ENCODE data around the gene ANKRD40.

ANKRD40 gene

GRCh38 chr17:50693036-50693682, 14.6 kb downstream of the ANKRD40 start:
- H3K9ac ChIP-seq (ENCODE audit: low read depth in 1 of 2, low read length in 2 of 2) = peak overlapping the region; percentile 34 to 46
- peak overlapping the region; percentile 53 for H3K27ac ChIP-seq (ENCODE audit: low read depth, low read length)
- H3K27me3 ChIP-seq (ENCODE audit: control insufficient read depth in 1 of 2, insufficient read depth in 2 of 2, low read length in 2 of 2) = no peaks in the 10 kb centered on the region
- H3K4me3 ChIP-seq (ENCODE audit: low read depth in 1 of 2, low read length in 2 of 2) = peak overlapping the region; percentile 29 to 36
- no peaks in the 10 kb centered on the region for H3K9me3 ChIP-seq (ENCODE audit: control insufficient read depth in 1 of 2, low read length in 2 of 2)
- H3K36me3 ChIP-seq (ENCODE audit: control insufficient read depth in 1 of 2, insufficient read depth in 2 of 2, low read length in 2 of 2) = peaks cover 23 to 39% of the 10 kb centered on the region in 2 donors
- H3K4me1 ChIP-seq (ENCODE audit: control insufficient read depth in 1 of 2, insufficient read depth in 2 of 2, low read length in 2 of 2) = peaks cover 65 to 77% of the 10 kb centered on the region in 2 donors

GRCh38 chr17:50692448-50693035, 15.2 kb downstream of the ANKRD40 start:
- Histone ChIP-seq H3K9me3 (ENCODE audit: control insufficient read depth in 1 of 2, low read length in 2 of 2) (no peaks in the 10 kb centered on the region), H3K36me3 (ENCODE audit: control insufficient read depth in 1 of 2, insufficient read depth in 2 of 2, low read length in 2 of 2) (peaks cover 23 to 32% of the 10 kb centered on the region in 2 donors), H3K27me3 (ENCODE audit: control insufficient read depth in 1 of 2, insufficient read depth in 2 of 2, low read length in 2 of 2) (no peaks in the 10 kb centered on the region), H3K27ac (ENCODE audit: low read depth, low read length) (peak overlapping the region; percentile 53), H3K4me3 (ENCODE audit: low read depth in 1 of 2, low read length in 2 of 2) (peak overlapping the region; percentile 12 to 36), H3K4me1 (ENCODE audit: control insufficient read depth in 1 of 2, insufficient read depth in 2 of 2, low read length in 2 of 2) (peaks cover 71 to 79% of the 10 kb centered on the region in 2 donors), H3K9ac (ENCODE audit: low read depth in 1 of 2, low read length in 2 of 2) (peak overlapping the region; percentile 15 to 46)

GRCh38 chr17:50691550-50692447, 15.9 kb downstream of the ANKRD40 start:
- H3K9me3 ChIP-seq (ENCODE audit: control insufficient read depth in 1 of 2, low read length in 2 of 2) = no peaks in the 10 kb centered on the region
- H3K27ac ChIP-seq (ENCODE audit: low read depth, low read length) = peak overlapping the region; percentile 53
- H3K4me3 ChIP-seq (ENCODE audit: low read depth in 1 of 2, low read length in 2 of 2) = peak overlapping the region in 1 of 2 donors; percentile 36
- H3K27me3 ChIP-seq (ENCODE audit: control insufficient read depth in 1 of 2, insufficient read depth in 2 of 2, low read length in 2 of 2) = no peaks in the 10 kb centered on the region
- H3K9ac ChIP-seq (ENCODE audit: low read depth in 1 of 2, low read length in 2 of 2) = peak overlapping the region; percentile 15 to 56
- H3K4me1 ChIP-seq (ENCODE audit: control insufficient read depth in 1 of 2, insufficient read depth in 2 of 2, low read length in 2 of 2) = peaks cover 75 to 79% of the 10 kb centered on the region in 2 donors
- peaks cover 20 to 25% of the 10 kb centered on the region in 2 donors for H3K36me3 ChIP-seq (ENCODE audit: control insufficient read depth in 1 of 2, insufficient read depth in 2 of 2, low read length in 2 of 2)

- peak overlapping the region; percentile 41 to 56 for H3K9ac ChIP-seq (ENCODE audit: low read depth in 1 of 2, low read length in 2 of 2)
- peaks cover 12 to 17% of the 10 kb centered on the region in 2 donors for H3K36me3 ChIP-seq (ENCODE audit: control insufficient read depth in 1 of 2, insufficient read depth in 2 of 2, low read length in 2 of 2)
- no peaks in the 10 kb centered on the region for H3K27me3 ChIP-seq (ENCODE audit: control insufficient read depth in 1 of 2, insufficient read depth in 2 of 2, low read length in 2 of 2)
- no peaks in the 10 kb centered on the region for H3K9me3 ChIP-seq (ENCODE audit: control insufficient read depth in 1 of 2, low read length in 2 of 2)
- no peak overlapping the region for H3K4me3 ChIP-seq (ENCODE audit: low read depth in 1 of 2, low read length in 2 of 2)
- peaks cover 80 to 82% of the 10 kb centered on the region in 2 donors for H3K4me1 ChIP-seq (ENCODE audit: control insufficient read depth in 1 of 2, insufficient read depth in 2 of 2, low read length in 2 of 2)
- H3K27ac ChIP-seq (ENCODE audit: low read depth, low read length) = peak overlapping the region; percentile 53
These were observed 16.7 kb downstream of the ANKRD40 start for GRCh38 chr17:50690887-50691549.

GRCh38 chr17:50689956-50690886, 17.5 kb downstream of the ANKRD40 start:
- H3K4me3 ChIP-seq (ENCODE audit: low read depth in 1 of 2, low read length in 2 of 2) = no peak overlapping the region
- H3K36me3 ChIP-seq (ENCODE audit: control insufficient read depth in 1 of 2, insufficient read depth in 2 of 2, low read length in 2 of 2) = peaks cover 4 to 9% of the 10 kb centered on the region in 2 donors
- H3K9ac ChIP-seq (ENCODE audit: low read depth in 1 of 2, low read length in 2 of 2) = peak overlapping the region; percentile 41 to 56
- peak overlapping the region; percentile 34 for H3K27ac ChIP-seq (ENCODE audit: low read depth, low read length)
- peaks cover 83 to 84% of the 10 kb centered on the region in 2 donors for H3K4me1 ChIP-seq (ENCODE audit: control insufficient read depth in 1 of 2, insufficient read depth in 2 of 2, low read length in 2 of 2)
- no peaks in the 10 kb centered on the region for H3K9me3 ChIP-seq (ENCODE audit: control insufficient read depth in 1 of 2, low read length in 2 of 2)
- H3K27me3 ChIP-seq (ENCODE audit: control insufficient read depth in 1 of 2, insufficient read depth in 2 of 2, low read length in 2 of 2) = no peaks in the 10 kb centered on the region

GRCh38 chr17:50689251-50689650, 18.5 kb downstream of the ANKRD40 start:
- Histone ChIP-seq H3K4me1 (ENCODE audit: control insufficient read depth in 1 of 2, insufficient read depth in 2 of 2, low read length in 2 of 2) (peaks cover 84 to 87% of the 10 kb centered on the region in 2 donors), H3K27ac (ENCODE audit: low read depth, low read length) (no peak overlapping the region), H3K9me3 (ENCODE audit: control insufficient read depth in 1 of 2, low read length in 2 of 2) (no peaks in the 10 kb centered on the region), H3K9ac (ENCODE audit: low read depth in 1 of 2, low read length in 2 of 2) (no peak overlapping the region), H3K36me3 (ENCODE audit: control insufficient read depth in 1 of 2, insufficient read depth in 2 of 2, low read length in 2 of 2) (peaks cover under 1 to 7% of the 10 kb centered on the region in 2 donors), H3K4me3 (ENCODE audit: low read depth in 1 of 2, low read length in 2 of 2) (no peak overlapping the region), H3K27me3 (ENCODE audit: control insufficient read depth in 1 of 2, insufficient read depth in 2 of 2, low read length in 2 of 2) (no peaks in the 10 kb centered on the region)

- peaks cover 0 to 3% of the 10 kb centered on the region in 2 donors for H3K36me3 ChIP-seq (ENCODE audit: control insufficient read depth in 1 of 2, insufficient read depth in 2 of 2, low read length in 2 of 2)
- H3K4me1 ChIP-seq (ENCODE audit: control insufficient read depth in 1 of 2, insufficient read depth in 2 of 2, low read length in 2 of 2) = peaks cover 83 to 86% of the 10 kb centered on the region in 2 donors
- H3K4me3 ChIP-seq (ENCODE audit: low read depth in 1 of 2, low read length in 2 of 2) = no peak overlapping the region
- H3K9ac ChIP-seq (ENCODE audit: low read depth in 1 of 2, low read length in 2 of 2) = no peak overlapping the region
- H3K27me3 ChIP-seq (ENCODE audit: control insufficient read depth in 1 of 2, insufficient read depth in 2 of 2, low read length in 2 of 2) = no peaks in the 10 kb centered on the region
- H3K27ac ChIP-seq (ENCODE audit: low read depth, low read length) = no peak overlapping the region
- H3K9me3 ChIP-seq (ENCODE audit: control insufficient read depth in 1 of 2, low read length in 2 of 2) = no peaks in the 10 kb centered on the region
These were observed 19.5 kb downstream of the ANKRD40 start for GRCh38 chr17:50688245-50688644.

GRCh38 chr17:50687200-50688066, 20.3 kb downstream of the ANKRD40 start:
- Histone ChIP-seq H3K9ac (ENCODE audit: low read depth in 1 of 2, low read length in 2 of 2) (peak overlapping the region in 1 of 2 donors; percentile 49), H3K4me1 (ENCODE audit: control insufficient read depth in 1 of 2, insufficient read depth in 2 of 2, low read length in 2 of 2) (peaks cover 77 to 80% of the 10 kb centered on the region in 2 donors), H3K27ac (ENCODE audit: low read depth, low read length) (peak overlapping the region; percentile 71), H3K9me3 (ENCODE audit: control insufficient read depth in 1 of 2, low read length in 2 of 2) (no peaks in the 10 kb centered on the region), H3K4me3 (ENCODE audit: low read depth in 1 of 2, low read length in 2 of 2) (no peak overlapping the region), H3K27me3 (ENCODE audit: control insufficient read depth in 1 of 2, insufficient read depth in 2 of 2, low read length in 2 of 2) (no peaks in the 10 kb centered on the region), H3K36me3 (ENCODE audit: control insufficient read depth in 1 of 2, insufficient read depth in 2 of 2, low read length in 2 of 2) (peaks cover 0 to under 1% of the 10 kb centered on the region in 2 donors)
